Small intestine (tissue), 7 donors: ENCODE measurements around the gene FAM13A. TPM values are rescaled to one million over a fixed set of nuclear protein-coding genes. Genes with fewer than 3 reads are reported as not detected.

ENCODE experiments used
- DNase-seq, 2 donors: peaks; one replicate each; pipeline versions ENCODE4 v3.0.0 to v3.0.0-alpha.2; 2013
- FAIRE-seq: peaks from 2 replicates; lab custom pipeline; 2012; peaks lifted over from hg19 to GRCh38; lab: Jason Lieb, UNC
- H3K27ac ChIP-seq, 3 donors: one replicate each; pipeline ENCODE4 v1.5.1; 2013; ENCODE audit warnings: low read length in 2 of 3, mild to moderate bottlenecking in 2 of 3, control low read depth in 1 of 3, inconsistent platforms in 1 of 3, low read depth in 1 of 3, moderate library complexity in 1 of 3
- H3K27me3 ChIP-seq, 3 donors: one replicate each; pipeline ENCODE4 v1.6.1; 2013; ENCODE audit warnings: low read length in 3 of 3, inconsistent platforms in 1 of 3; ENCODE audit not compliant: control insufficient read depth in 3 of 3, insufficient read depth in 3 of 3
- H3K36me3 ChIP-seq, 3 donors: one replicate each; pipeline ENCODE4 v1.6.1; 2013; ENCODE audit warnings: low read length in 3 of 3, inconsistent platforms in 1 of 3, low read depth in 1 of 3, mild to moderate bottlenecking in 1 of 3, moderate library complexity in 1 of 3; ENCODE audit not compliant: control insufficient read depth in 3 of 3, insufficient read depth in 2 of 3
- H3K4me1 ChIP-seq, 3 donors: one replicate each; pipeline ENCODE4 v1.6.1; 2013; ENCODE audit warnings: low read length in 2 of 3, inconsistent platforms in 1 of 3, low read depth in 1 of 3, mild to moderate bottlenecking in 1 of 3, moderate library complexity in 1 of 3; ENCODE audit not compliant: control insufficient read depth in 3 of 3, insufficient read depth in 2 of 3
- H3K4me3 ChIP-seq, 3 donors: one replicate each; pipeline ENCODE4 v1.5.1; 2013; ENCODE audit warnings: low read length in 3 of 3, control low read depth in 1 of 3, inconsistent platforms in 1 of 3, low read depth in 1 of 3, mild to moderate bottlenecking in 1 of 3, moderate library complexity in 1 of 3
- H3K9me3 ChIP-seq, 2 donors: one replicate each; pipeline ENCODE4 v1.6.1; 2013; ENCODE audit warnings: low read depth in 1 of 2, low read length in 1 of 2; ENCODE audit not compliant: control insufficient read depth in 2 of 2, insufficient read depth in 1 of 2
- WGBS, 3 donors: extraction: QIAGEN DNeasy Blood & Tissue Kit; methylation state at CpG; one replicate each; pipeline ENCODE4 v1.1.7; 2013; 5-methylcytosine and 5-hydroxymethylcytosine counted together
- polyA plus RNA-seq, 4 donors: library from polyadenylated mRNA; stranded (reverse) in 3 of 4; unstranded in 1 of 4; fragments of 200-250 nt in 3 of 4; fragments of 120-200 nt in 1 of 4; gene quantifications; one replicate each; pipeline versions ENCODE4 v1.2.1 to v1.2.3, GENCODE V29; 2013
- donor health status: healthy with polysubstance abuse.
- donor health status: control.
- donor health status: control.
- donor health status: Bipolar disorder and iron deficiency.
- donor health status: healthy.

FAM13A gene
- polyA plus RNA-seq, 4 donors: 11.2 to 81.0 (median 58.4) TPM

- no peaks in the 10 kb centered on the region for H3K27me3 ChIP-seq
- no peak for DNase-seq
- peaks cover 0 to 17% (median 0%) of the 10 kb centered on the region in 3 donors for H3K36me3 ChIP-seq
- H3K27ac ChIP-seq: peak overlapping the region in 2 of 3 donors; percentile 16 to 57
- no peaks in the 10 kb centered on the region for H3K9me3 ChIP-seq
- no peak overlapping the region for H3K4me3 ChIP-seq
- H3K4me1 ChIP-seq: peaks cover 2 to 34% (median 7%) of the 10 kb centered on the region in 3 donors
- WGBS, 3 donors: 76 to 87% (median 85%) methylated on average over 2 of the region's 2 CpGs
- FAIRE-seq: no peak
Observed at GRCh38 chr4:88804234-88804633, 252.8 kb downstream of the FAM13A start.

GRCh38 chr4:88803600-88804096 is 253.3 kb downstream of the FAM13A start:
- 37 to 50% (median 40%) methylated on average over 5 of the region's 5 CpGs for whole genome bisulfite sequencing, 3 donors
- FAIRE-seq: no peak
- Histone ChIP-seq H3K4me3 (no peak overlapping the region), H3K27me3 (no peaks in the 10 kb centered on the region), H3K9me3 (no peaks in the 10 kb centered on the region), H3K27ac (peak overlapping the region in 2 of 3 donors; percentile 16 to 57), H3K36me3 (peaks cover 0 to 18% (median 0%) of the 10 kb centered on the region in 3 donors), H3K4me1 (peaks cover 2 to 30% (median 7%) of the 10 kb centered on the region in 3 donors)
- DNase-seq: peak; percentile 77 to 83

- no peaks in the 10 kb centered on the region for H3K9me3 ChIP-seq
- peak overlapping the region in 2 of 3 donors; percentile 19 to 28 for H3K27ac ChIP-seq
- H3K4me3 ChIP-seq: no peak overlapping the region
- no peak for FAIRE-seq
- WGBS, 3 donors: 80 to 86% (median 85%) methylated on average over 8 of the region's 8 CpGs
- DNase-seq: no peak
- H3K36me3 ChIP-seq: peaks cover 2 to 18% (median 4%) of the 10 kb centered on the region in 3 donors
- H3K4me1 ChIP-seq: peaks cover 2 to 28% (median 7%) of the 10 kb centered on the region in 3 donors
- H3K27me3 ChIP-seq: no peaks in the 10 kb centered on the region
Observed at GRCh38 chr4:88802585-88803286, 254.2 kb downstream of the FAM13A start.

GRCh38 chr4:88802138-88802537 is 254.8 kb downstream of the FAM13A start:
- Histone ChIP-seq H3K27ac (peak overlapping the region in 1 of 3 donors; percentile 12), H3K4me1 (peaks cover 2 to 24% (median 6%) of the 10 kb centered on the region in 3 donors), H3K27me3 (no peaks in the 10 kb centered on the region), H3K4me3 (no peak overlapping the region), H3K9me3 (no peaks in the 10 kb centered on the region), H3K36me3 (peaks cover 2 to 20% (median 4%) of the 10 kb centered on the region in 3 donors)
- DNase-seq (peak in 1 of 2 donors; percentile 49), FAIRE-seq (no peak)
- 11 to 53% (median 36%) methylated on average over 1 of the region's 1 CpG for WGBS, 3 donors

GRCh38 chr4:88799900-88800299 is 257.1 kb downstream of the FAM13A start:
- H3K36me3 ChIP-seq: peaks cover 2 to 18% (median 4%) of the 10 kb centered on the region in 3 donors
- DNase-seq (no peak), FAIRE-seq (no peak)
- WGBS, 3 donors: 86 to 94% (median 90%) methylated on average over 1 of the region's 1 CpG
- no peaks in the 10 kb centered on the region for H3K27me3 ChIP-seq
- H3K27ac ChIP-seq: no peak overlapping the region
- H3K9me3 ChIP-seq: no peaks in the 10 kb centered on the region
- H3K4me3 ChIP-seq: no peak overlapping the region
- H3K4me1 ChIP-seq: peaks cover 0 to 16% (median 2%) of the 10 kb centered on the region in 3 donors

- H3K27me3 ChIP-seq: no peaks in the 10 kb centered on the region
- no peak overlapping the region for H3K27ac ChIP-seq
- H3K9me3 ChIP-seq: no peaks in the 10 kb centered on the region
- peaks cover 2 to 12% (median 4%) of the 10 kb centered on the region in 3 donors for H3K36me3 ChIP-seq
- DNase-seq (no peak), FAIRE-seq (no peak)
- no peak overlapping the region for H3K4me3 ChIP-seq
- peaks cover 0 to 8% (median 2%) of the 10 kb centered on the region in 3 donors for H3K4me1 ChIP-seq
Observed at GRCh38 chr4:88797725-88798124, 259.3 kb downstream of the FAM13A start.

GRCh38 chr4:88796545-88796944 is 260.4 kb downstream of the FAM13A start:
- DNase-seq (no peak), FAIRE-seq (no peak)
- Histone ChIP-seq H3K36me3 (peaks cover 2 to 9% (median 5%) of the 10 kb centered on the region in 3 donors), H3K4me3 (no peak overlapping the region), H3K4me1 (no peaks in the 10 kb centered on the region), H3K27me3 (no peaks in the 10 kb centered on the region), H3K9me3 (no peaks in the 10 kb centered on the region), H3K27ac (no peak overlapping the region)
- WGBS, 3 donors: 63 to 91% (median 75%) methylated on average over 1 of the region's 1 CpG

- Histone ChIP-seq H3K27me3 (no peaks in the 10 kb centered on the region), H3K27ac (no peak overlapping the region), H3K9me3 (no peaks in the 10 kb centered on the region), H3K4me1 (no peaks in the 10 kb centered on the region), H3K36me3 (peaks cover 2 to 10% (median 5%) of the 10 kb centered on the region in 3 donors), H3K4me3 (no peak overlapping the region)
- FAIRE-seq: peak; percentile 85
- DNase-seq: no peak
Observed at GRCh38 chr4:88794952-88795351, 262.0 kb downstream of the FAM13A start.
